ENCODE data around the gene COL5A3.

DNA sequence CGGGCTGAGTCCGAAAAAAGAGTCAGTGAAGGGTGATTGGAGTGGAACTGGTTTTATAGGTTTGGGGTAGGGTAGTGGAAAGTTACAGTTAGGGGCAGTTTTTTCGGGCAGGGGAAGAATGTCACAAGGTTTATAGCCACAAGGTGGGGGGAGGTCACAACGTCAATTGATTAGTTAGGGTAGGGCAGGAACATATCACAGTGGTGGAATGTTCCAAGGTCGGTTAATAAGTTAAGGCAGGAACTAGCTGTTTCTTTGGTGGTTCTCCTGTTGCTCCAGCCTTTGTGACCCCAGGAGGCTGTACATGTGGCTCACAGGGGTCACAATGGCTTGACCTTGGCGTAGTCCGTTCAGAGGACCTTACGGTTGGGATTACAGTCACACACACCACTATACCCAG lies 23.3 kb upstream of the COL5A3 start:
- no peak for TF ChIP-seq POLR2A (IDR thresholded peaks at IDR 0.05; ENCODE audit: low read length)
- TF ChIP-seq GATA1 (IDR thresholded peaks at IDR 0.05; ENCODE audit: low read depth, low read length), result no peak

All from erythroblast (primary cell).